GM12878 (cell line): ENCODE results near the gene SPRY4. TPM values are rescaled to one million over a fixed set of nuclear protein-coding genes. Genes with fewer than 3 reads are reported as not detected.

Source experiments
- ATAC-seq: fragments of 200-7000 bp; cut with Tn5 transposase; 3 replicates; pipeline ENCODE4 v1.9.1; 2020; ENCODE audit warnings: mild to moderate bottlenecking, moderate library complexity
- BruUV-seq: library from RNA; stranded (reverse); fragments of 400-500 nt; replicated peaks from 2 replicates; lab custom pipeline; 2021; lab: Mats Ljungman, UMichigan
- CTCF ChIA-PET: fragments of 300-600 bp; sonication (Branson Sonifier 250); formaldehyde crosslinking; extraction: SDS; loops from one replicate; lab custom pipeline; 2021; ENCODE audit warnings: inconsistent platforms; lab: Yijun Ruan, JAX
- POLR2A ChIA-PET: fragments of 350-600 bp; formaldehyde crosslinking; extraction: SDS; loops from one replicate; lab custom pipeline; 2021; ENCODE audit warnings: inconsistent platforms; lab: Charles Lee
- RAD21 ChIA-PET: fragments of 300-600 bp; sonication (Branson Sonifier 250); formaldehyde crosslinking; loops from one replicate; lab custom pipeline; 2023; ENCODE audit warnings: antibody characterized with exemption; ENCODE audit not compliant: unreplicated experiment; lab: Charles Lee
- SMC1A ChIA-PET: fragments of 300-600 bp; sonication (Branson Sonifier 250); formaldehyde crosslinking; loops from one replicate; lab custom pipeline; 2023; ENCODE audit not compliant: unreplicated experiment, uncharacterized antibody; lab: Charles Lee
- DNase-seq: peaks from one replicate; pipeline ENCODE4 v3.0.0-alpha.2; 2011; ENCODE audit warnings: low read depth, low spot score
- FAIRE-seq: peaks from 3 replicates; lab custom pipeline; 2011; peaks lifted over from hg19 to GRCh38; lab: Jason Lieb, UNC
- H2AFZ ChIP-seq: 2 replicates; pipeline ENCODE4 v1.6.0; 2011; ENCODE audit warnings: low read depth, low read length, control low read depth; ENCODE audit not compliant: control insufficient read depth
- H3K27ac ChIP-seq: 2 replicates; pipeline ENCODE4 v1.5.1; 2011; ENCODE audit warnings: control low read depth; ENCODE audit not compliant: control insufficient read depth, insufficient read depth
- H3K27me3 ChIP-seq, 2 experiments: replicated peaks in 1 of 2; 2 replicates each; pipeline versions ENCODE4 v1.6.0 to v1.6.1; 2011; ENCODE audit warnings: low read length in 1 of 2; ENCODE audit not compliant: control insufficient read depth in 2 of 2, insufficient read depth in 2 of 2
- H3K36me3 ChIP-seq, 2 experiments: 2 replicates each; pipeline ENCODE4 v1.5.1; 2011; ENCODE audit warnings: low read length in 1 of 2; ENCODE audit not compliant: control insufficient read depth in 2 of 2, insufficient read depth in 2 of 2
- H3K4me1 ChIP-seq: 2 replicates; pipeline ENCODE4 v1.6.1; 2011; ENCODE audit warnings: mild to moderate bottlenecking, low read length, moderate library complexity, mixed read lengths; ENCODE audit not compliant: control insufficient read depth, insufficient read depth
- H3K4me2 ChIP-seq: 2 replicates; pipeline ENCODE4 v1.6.0; 2011; ENCODE audit warnings: control low read depth; ENCODE audit not compliant: control insufficient read depth, insufficient read depth
- H3K4me3 ChIP-seq: fragments of 200-600 bp; sonication (generic); 2 replicates; pipeline ENCODE4 v1.5.1; 2016
- H3K79me2 ChIP-seq: 2 replicates; pipeline ENCODE4 v1.6.0; 2011; ENCODE audit warnings: low read length; ENCODE audit not compliant: control insufficient read depth, insufficient read depth
- H3K9ac ChIP-seq: 2 replicates; pipeline ENCODE4 v1.8.0; 2011; ENCODE audit warnings: low read length, control low read depth, mixed read lengths; ENCODE audit not compliant: control insufficient read depth, insufficient read depth
- H3K9me3 ChIP-seq: replicated peaks from 3 replicates; pipeline ENCODE4 v1.5.1; 2011; ENCODE audit warnings: mild to moderate bottlenecking, low read length; ENCODE audit not compliant: control insufficient read depth, insufficient read depth
- H4K20me1 ChIP-seq: 2 replicates; pipeline ENCODE4 v1.6.0; 2011; ENCODE audit not compliant: control insufficient read depth, insufficient read depth
- BACH1 ChIP-seq: fragments of 450-650 bp; IDR thresholded peaks from 2 replicates; pipeline ENCODE4 v1.6.1; 2017; ENCODE audit warnings: mild to moderate bottlenecking, borderline replicate concordance
- BCL11A ChIP-seq: IDR thresholded peaks from 2 replicates; pipeline ENCODE4 v1.6.1; 2011; ENCODE audit warnings: low read depth, low read length
- CBX3 ChIP-seq: fragments of 200-600 bp; sonication (generic); IDR thresholded peaks from 2 replicates; pipeline ENCODE4 v1.6.1; 2016; ENCODE audit warnings: low read depth, borderline replicate concordance
- E2F4 ChIP-seq: IDR thresholded peaks from 2 replicates; pipeline ENCODE4 v1.6.1; 2012; ENCODE audit warnings: low read depth, low read length, improper control_type of control experiment
- FOXM1 ChIP-seq: IDR thresholded peaks from 2 replicates; pipeline ENCODE4 v1.6.1; 2012; ENCODE audit warnings: low read depth, mild to moderate bottlenecking, inconsistent platforms, low read length, moderate library complexity
- MAX ChIP-seq: IDR thresholded peaks from 2 replicates; pipeline ENCODE4 v1.6.1; 2012; ENCODE audit warnings: low read depth, low read length, improper control_type of control experiment
- NFYA ChIP-seq: IDR thresholded peaks from 2 replicates; pipeline ENCODE4 v1.6.1; 2011; ENCODE audit warnings: low read depth, mild to moderate bottlenecking, low read length, improper control_type of control experiment, borderline replicate concordance
- NR2F1 ChIP-seq: fragments of 450-650 bp; conservative IDR thresholded peaks from 2 replicates; pipeline ENCODE4 v1.6.1; 2017; ENCODE audit warnings: mild to moderate bottlenecking
- POLR2AphosphoS5 ChIP-seq: IDR thresholded peaks from 2 replicates; pipeline ENCODE4 v1.6.1; 2011; ENCODE audit warnings: mild to moderate bottlenecking, low read length, inconsistent platforms
- RFX5 ChIP-seq: IDR thresholded peaks from 2 replicates; pipeline ENCODE4 v1.6.1; 2011; ENCODE audit warnings: low read depth, low read length, improper control_type of control experiment
- SP1 ChIP-seq: IDR thresholded peaks from one replicate; pipeline ENCODE4 v1.6.1; 2011; ENCODE audit warnings: low read depth, low read length
- YBX1 ChIP-seq: fragments of 450-650 bp; IDR thresholded peaks from 2 replicates; pipeline ENCODE4 v1.6.1; 2016; ENCODE audit warnings: antibody characterized with exemption
- ZBTB4 ChIP-seq: fragments of 450-650 bp; formaldehyde crosslinking; IDR thresholded peaks from 2 replicates; pipeline ENCODE4 v1.4.0; 2022; ENCODE audit warnings: mild to moderate bottlenecking, moderate library complexity
- WGBS: methylation state at CpG from one replicate; pipeline ENCODE4 v1.1.6; 2016; ENCODE audit warnings: low lambda C conversion rate; ENCODE audit not compliant: insufficient replicate concordance, insufficient coverage; ENCODE audit errors: missing lambda C conversion rate; 5-methylcytosine and 5-hydroxymethylcytosine counted together
- in situ Hi-C: fragments of 300-500 bp; cut with MboI; formaldehyde crosslinking; loops from 9 replicates; pipeline ENCODE4 v1.14.3; 2018; ENCODE audit warnings: mixed read lengths
- intact Hi-C: fragments of 100-400 bp; cut with micrococcal nuclease; formaldehyde crosslinking; loops from one replicate; pipeline ENCODE4 v1.14.2; 2022; ENCODE audit not compliant: unreplicated experiment
- polyA plus RNA-seq, 11 experiments: library from polyadenylated mRNA; depleted of rRNA in 4 of 11; unstranded in 6 of 11; stranded (reverse) in 5 of 11; fragments of >200 nt; fragmentation: Nextera tagmentation in 4 of 11; fragmentation: Illumina TruSeq in 1 of 11; extraction: Ambion mirVana in 4 of 11; extraction: Trizol in 1 of 11; gene quantifications; 1 replicate in 1 of 11; 2 replicates in 10 of 11; pipeline versions ENCODE4 v1.2.1 to v1.2.3, GENCODE V29; 2011 to 2016; ENCODE audit warnings: inconsistent platforms in 2 of 11, missing spikeins in 2 of 11, low read depth in 1 of 11
- total RNA-seq, 4 experiments: library from RNA; depleted of rRNA in 3 of 4; stranded (reverse); fragments of >200 nt in 3 of 4; fragmentation: Illumina TruSeq in 1 of 4; extraction: Trizol in 1 of 4; gene quantifications; 2 replicates each; pipeline versions ENCODE4 v1.2.1 to v1.2.3, GENCODE V29; 2013 to 2021
- TF ChIP-seq, protein P1 (sequence below): IDR thresholded peaks from 2 replicates; pipeline ENCODE4 v1.6.1; 2012; ENCODE audit warnings: low read depth, low read length, improper control_type of control experiment
- TF ChIP-seq, protein P2 (sequence below): fragments of 450-650 bp; IDR thresholded peaks from 2 replicates; pipeline ENCODE4 v1.6.1; 2018; ENCODE audit warnings: mild to moderate bottlenecking, low read depth, moderate library complexity; ENCODE audit not compliant: partially characterized antibody

Gene SPRY4
- total and polyA plus RNA-seq, 10 of the 15 experiments (the other 5 are each of a cell fraction or from before 2014, with no cell fraction given) = 0.04 to 1.4 (median 0.18) TPM; not detected in 1

DNA sequence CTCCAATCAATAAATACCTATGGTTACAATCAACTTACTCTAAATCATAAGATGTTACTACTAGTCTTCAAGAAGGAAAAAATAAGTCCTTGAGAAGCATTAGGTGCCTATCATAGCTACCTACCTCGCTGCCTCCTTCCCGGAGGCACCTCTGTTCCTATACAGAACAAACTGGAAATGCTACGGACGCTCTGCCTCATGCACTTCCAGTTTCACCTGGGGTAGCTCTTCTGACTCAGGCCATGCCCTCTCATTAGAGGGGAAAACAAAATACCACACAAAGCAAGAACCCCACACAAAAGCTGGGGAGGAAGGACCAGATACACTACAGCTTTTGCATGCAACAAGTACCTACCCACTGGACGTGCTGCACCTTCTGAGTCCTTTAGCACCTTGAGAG lies 12.4 kb downstream of the SPRY4 start (continued):
- TF ChIP-seq MAX = no peak
- TF ChIP-seq NR2F1 = no peak
- no peak for TF ChIP-seq BACH1

- ChIA-PET SMC1A (interaction anchor here (0.9 to 2.7 kb wide), 4 partner anchors 9 to 15 kb away, joined by 3 to 7 read pairs (median 4); no protein-coding TSS in a partner anchor), POLR2A (no interaction called here), CTCF (interaction anchor here (0.8 to 1.1 kb wide), 2 partner anchors 13 to 107 kb away, joined by 3 read pairs; partner anchors contain the start of gene SPRY4), RAD21 (interaction anchor here (1.0 kb wide), 1 partner anchor 9 kb away, joined by 3 read pairs; no protein-coding TSS in a partner anchor)
- Histone ChIP-seq H3K9ac (no peak overlapping the region), H4K20me1 (no peaks in the 10 kb centered on the region), H3K27me3 (no peaks in the 10 kb centered on the region), H3K9me3 (no peaks in the 10 kb centered on the region), H2AFZ (no peak overlapping the region), H3K79me2 (no peaks in the 10 kb centered on the region), H3K36me3 (no peaks in the 10 kb centered on the region; a peak in 1 of 4 replicates), H3K4me2 (no peak overlapping the region), H3K4me1 (peaks cover 11% of the 10 kb centered on the region), H3K4me3 (no peak overlapping the region), H3K27ac (no peak overlapping the region)
- intact Hi-C loops (no loop called here), in situ Hi-C loops (no loop called here)
- ATAC-seq (no peak), DNase-seq (no peak), FAIRE-seq (no peak)
- 25% methylated on average over 7 of the region's 7 CpGs for WGBS
- BruUV-seq = no TSS peak
- no peak for TF ChIP-seq POLR2AphosphoS5
- no peak for TF ChIP-seq RFX5
- no peak for TF ChIP-seq SP1
- TF ChIP-seq E2F4 = no peak
- no peak for TF ChIP-seq CBX3
- TF ChIP-seq FOXM1 = no peak
- TF ChIP-seq NFYA = no peak
- TF ChIP-seq, protein P1, sequence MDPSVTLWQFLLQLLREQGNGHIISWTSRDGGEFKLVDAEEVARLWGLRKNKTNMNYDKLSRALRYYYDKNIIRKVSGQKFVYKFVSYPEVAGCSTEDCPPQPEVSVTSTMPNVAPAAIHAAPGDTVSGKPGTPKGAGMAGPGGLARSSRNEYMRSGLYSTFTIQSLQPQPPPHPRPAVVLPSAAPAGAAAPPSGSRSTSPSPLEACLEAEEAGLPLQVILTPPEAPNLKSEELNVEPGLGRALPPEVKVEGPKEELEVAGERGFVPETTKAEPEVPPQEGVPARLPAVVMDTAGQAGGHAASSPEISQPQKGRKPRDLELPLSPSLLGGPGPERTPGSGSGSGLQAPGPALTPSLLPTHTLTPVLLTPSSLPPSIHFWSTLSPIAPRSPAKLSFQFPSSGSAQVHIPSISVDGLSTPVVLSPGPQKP = no peak
- no peak for TF ChIP-seq BCL11A
- TF ChIP-seq ZBTB4 (CRISPR knock-in tag) = no peak
- no peak for TF ChIP-seq YBX1
- TF ChIP-seq, protein P2, sequence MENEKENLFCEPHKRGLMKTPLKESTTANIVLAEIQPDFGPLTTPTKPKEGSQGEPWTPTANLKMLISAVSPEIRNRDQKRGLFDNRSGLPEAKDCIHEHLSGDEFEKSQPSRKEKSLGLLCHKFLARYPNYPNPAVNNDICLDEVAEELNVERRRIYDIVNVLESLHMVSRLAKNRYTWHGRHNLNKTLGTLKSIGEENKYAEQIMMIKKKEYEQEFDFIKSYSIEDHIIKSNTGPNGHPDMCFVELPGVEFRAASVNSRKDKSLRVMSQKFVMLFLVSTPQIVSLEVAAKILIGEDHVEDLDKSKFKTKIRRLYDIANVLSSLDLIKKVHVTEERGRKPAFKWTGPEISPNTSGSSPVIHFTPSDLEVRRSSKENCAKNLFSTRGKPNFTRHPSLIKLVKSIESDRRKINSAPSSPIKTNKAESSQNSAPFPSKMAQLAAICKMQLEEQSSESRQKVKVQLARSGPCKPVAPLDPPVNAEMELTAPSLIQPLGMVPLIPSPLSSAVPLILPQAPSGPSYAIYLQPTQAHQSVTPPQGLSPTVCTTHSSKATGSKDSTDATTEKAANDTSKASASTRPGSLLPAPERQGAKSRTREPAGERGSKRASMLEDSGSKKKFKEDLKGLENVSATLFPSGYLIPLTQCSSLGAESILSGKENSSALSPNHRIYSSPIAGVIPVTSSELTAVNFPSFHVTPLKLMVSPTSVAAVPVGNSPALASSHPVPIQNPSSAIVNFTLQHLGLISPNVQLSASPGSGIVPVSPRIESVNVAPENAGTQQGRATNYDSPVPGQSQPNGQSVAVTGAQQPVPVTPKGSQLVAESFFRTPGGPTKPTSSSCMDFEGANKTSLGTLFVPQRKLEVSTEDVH = no peak
Measured at GRCh38 chr5:142311725-142312124, 13.1 kb downstream of the SPRY4 start.
